ENCODE results near the gene ATP6V0C. TPM values are rescaled to one million over a fixed set of nuclear protein-coding genes. Genes with fewer than 3 reads are reported as not detected.

Gene ATP6V0C
- total and polyA plus RNA-seq, 2 of the 13 experiments (the other 11 are each of a cell fraction or from before 2014, with no cell fraction given): 10.4 to 20.1 TPM

DNA sequence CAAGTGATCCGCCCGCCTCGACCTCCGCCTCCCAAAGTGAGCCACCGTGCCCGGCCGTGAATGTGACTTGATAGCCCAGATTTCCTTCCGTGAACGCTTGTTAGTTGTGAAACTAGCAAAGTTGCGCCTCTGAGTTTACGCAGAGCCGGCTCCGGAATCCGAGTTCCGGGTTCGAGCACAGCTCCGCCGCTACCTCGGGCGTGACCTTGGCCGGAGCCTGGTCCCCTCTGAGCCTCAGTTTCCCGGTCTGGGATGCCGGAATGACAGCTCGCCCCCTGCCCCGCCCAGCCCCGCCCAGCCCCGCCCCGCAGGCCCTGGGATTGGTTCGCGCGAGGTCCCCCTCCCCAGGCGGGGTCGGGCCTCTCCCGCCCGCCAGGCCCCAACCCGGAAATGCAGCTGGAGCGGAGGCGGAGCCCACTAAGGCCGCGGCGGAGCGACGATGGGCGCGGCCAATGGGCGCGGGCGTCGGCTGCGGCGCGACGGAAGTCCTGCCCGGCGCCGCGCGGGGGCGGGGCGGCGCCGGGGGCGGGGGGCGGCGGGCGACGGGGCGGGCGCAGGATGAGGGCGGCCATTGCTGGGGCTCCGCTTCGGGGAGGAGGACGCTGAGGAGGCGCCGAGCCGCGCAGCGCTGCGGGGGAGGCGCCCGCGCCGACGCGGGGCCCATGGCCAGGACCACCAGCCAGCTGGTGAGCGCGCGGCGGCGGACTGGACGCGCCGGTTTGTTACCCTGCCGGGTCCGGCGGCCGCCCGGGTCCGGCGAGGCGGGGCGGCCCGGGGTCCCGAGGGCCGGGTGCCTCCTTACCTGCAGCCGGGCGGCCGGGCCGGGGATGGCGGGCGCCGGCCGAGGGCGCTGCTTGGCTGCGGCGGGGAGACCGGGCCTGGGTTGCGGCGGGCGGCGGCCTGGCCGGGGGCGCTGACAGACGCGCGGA lies 24.0 kb downstream of the ATP6V0C start, which contains the start of gene PDPK1 (continued):
- TF ChIP-seq SOX13 (IDR thresholded peaks at IDR 0.05): no peak
- no peak for TF ChIP-seq SOX13 (CRISPR knock-in tag; conservative IDR thresholded peaks at IDR 0.05 in 1 of 2, IDR thresholded peaks at IDR 0.05 in 1 of 2)
- no peak for TF ChIP-seq BHLHE40 (IDR thresholded peaks at IDR 0.05; ENCODE audit: low read length)
- TF ChIP-seq SP4 (CRISPR knock-in tag; IDR thresholded peaks at IDR 0.05): peak; percentile 88
- no peak for TF ChIP-seq ZNF354B (CRISPR knock-in tag; IDR thresholded peaks at IDR 0.05)
- TF ChIP-seq MAFF (IDR thresholded peaks at IDR 0.05; ENCODE audit: low read depth, low read length): no peak
- TF ChIP-seq, protein P1, sequence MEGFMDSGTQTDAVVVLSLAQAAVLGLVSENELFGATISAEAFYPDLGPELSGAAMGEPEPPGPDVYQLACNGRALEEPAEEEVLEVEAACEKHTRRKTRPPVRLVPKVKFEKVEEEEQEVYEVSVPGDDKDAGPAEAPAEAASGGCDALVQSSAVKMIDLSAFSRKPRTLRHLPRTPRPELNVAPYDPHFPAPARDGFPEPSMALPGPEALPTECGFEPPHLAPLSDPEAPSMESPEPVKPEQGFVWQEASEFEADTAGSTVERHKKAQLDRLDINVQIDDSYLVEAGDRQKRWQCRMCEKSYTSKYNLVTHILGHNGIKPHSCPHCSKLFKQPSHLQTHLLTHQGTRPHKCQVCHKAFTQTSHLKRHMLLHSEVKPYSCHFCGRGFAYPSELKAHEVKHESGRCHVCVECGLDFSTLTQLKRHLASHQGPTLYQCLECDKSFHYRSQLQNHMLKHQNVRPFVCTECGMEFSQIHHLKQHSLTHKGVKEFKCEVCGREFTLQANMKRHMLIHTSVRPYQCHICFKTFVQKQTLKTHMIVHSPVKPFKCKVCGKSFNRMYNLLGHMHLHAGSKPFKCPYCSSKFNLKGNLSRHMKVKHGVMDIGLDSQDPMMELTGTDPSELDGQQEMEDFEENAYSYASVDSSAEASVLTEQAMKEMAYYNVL (CRISPR knock-in tag; IDR thresholded peaks at IDR 0.05; ENCODE audit: borderline replicate concordance): no peak
- TF ChIP-seq ZNF780A (CRISPR knock-in tag; IDR thresholded peaks at IDR 0.05): no peak
- TF ChIP-seq ZEB1 (IDR thresholded peaks at IDR 0.05; ENCODE audit: insufficient replicate concordance, low read depth): no peak
- TF ChIP-seq THAP11 (CRISPR knock-in tag; IDR thresholded peaks at IDR 0.05): peak; percentile 72
- TF ChIP-seq, protein P2, sequence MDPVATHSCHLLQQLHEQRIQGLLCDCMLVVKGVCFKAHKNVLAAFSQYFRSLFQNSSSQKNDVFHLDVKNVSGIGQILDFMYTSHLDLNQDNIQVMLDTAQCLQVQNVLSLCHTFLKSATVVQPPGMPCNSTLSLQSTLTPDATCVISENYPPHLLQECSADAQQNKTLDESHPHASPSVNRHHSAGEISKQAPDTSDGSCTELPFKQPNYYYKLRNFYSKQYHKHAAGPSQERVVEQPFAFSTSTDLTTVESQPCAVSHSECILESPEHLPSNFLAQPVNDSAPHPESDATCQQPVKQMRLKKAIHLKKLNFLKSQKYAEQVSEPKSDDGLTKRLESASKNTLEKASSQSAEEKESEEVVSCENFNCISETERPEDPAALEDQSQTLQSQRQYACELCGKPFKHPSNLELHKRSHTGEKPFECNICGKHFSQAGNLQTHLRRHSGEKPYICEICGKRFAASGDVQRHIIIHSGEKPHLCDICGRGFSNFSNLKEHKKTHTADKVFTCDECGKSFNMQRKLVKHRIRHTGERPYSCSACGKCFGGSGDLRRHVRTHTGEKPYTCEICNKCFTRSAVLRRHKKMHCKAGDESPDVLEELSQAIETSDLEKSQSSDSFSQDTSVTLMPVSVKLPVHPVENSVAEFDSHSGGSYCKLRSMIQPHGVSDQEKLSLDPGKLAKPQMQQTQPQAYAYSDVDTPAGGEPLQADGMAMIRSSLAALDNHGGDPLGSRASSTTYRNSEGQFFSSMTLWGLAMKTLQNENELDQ (CRISPR knock-in tag; IDR thresholded peaks at IDR 0.05; ENCODE audit: borderline replicate concordance): no peak
- TF ChIP-seq EZH2 (conservative IDR thresholded peaks at IDR 0.05; ENCODE audit: low read depth, low read length): no peak
- no peak for TF ChIP-seq ADNP (CRISPR knock-in tag; IDR thresholded peaks at IDR 0.05)
- TF ChIP-seq U2AF2 (IDR thresholded peaks at IDR 0.05; ENCODE audit: low read depth, low read length): no peak
- peak; percentile 33; the same call in 1 of the 2 replicates for TF ChIP-seq ZFY (CRISPR knock-in tag; IDR thresholded peaks at IDR 0.05)
- TF ChIP-seq, protein P3, sequence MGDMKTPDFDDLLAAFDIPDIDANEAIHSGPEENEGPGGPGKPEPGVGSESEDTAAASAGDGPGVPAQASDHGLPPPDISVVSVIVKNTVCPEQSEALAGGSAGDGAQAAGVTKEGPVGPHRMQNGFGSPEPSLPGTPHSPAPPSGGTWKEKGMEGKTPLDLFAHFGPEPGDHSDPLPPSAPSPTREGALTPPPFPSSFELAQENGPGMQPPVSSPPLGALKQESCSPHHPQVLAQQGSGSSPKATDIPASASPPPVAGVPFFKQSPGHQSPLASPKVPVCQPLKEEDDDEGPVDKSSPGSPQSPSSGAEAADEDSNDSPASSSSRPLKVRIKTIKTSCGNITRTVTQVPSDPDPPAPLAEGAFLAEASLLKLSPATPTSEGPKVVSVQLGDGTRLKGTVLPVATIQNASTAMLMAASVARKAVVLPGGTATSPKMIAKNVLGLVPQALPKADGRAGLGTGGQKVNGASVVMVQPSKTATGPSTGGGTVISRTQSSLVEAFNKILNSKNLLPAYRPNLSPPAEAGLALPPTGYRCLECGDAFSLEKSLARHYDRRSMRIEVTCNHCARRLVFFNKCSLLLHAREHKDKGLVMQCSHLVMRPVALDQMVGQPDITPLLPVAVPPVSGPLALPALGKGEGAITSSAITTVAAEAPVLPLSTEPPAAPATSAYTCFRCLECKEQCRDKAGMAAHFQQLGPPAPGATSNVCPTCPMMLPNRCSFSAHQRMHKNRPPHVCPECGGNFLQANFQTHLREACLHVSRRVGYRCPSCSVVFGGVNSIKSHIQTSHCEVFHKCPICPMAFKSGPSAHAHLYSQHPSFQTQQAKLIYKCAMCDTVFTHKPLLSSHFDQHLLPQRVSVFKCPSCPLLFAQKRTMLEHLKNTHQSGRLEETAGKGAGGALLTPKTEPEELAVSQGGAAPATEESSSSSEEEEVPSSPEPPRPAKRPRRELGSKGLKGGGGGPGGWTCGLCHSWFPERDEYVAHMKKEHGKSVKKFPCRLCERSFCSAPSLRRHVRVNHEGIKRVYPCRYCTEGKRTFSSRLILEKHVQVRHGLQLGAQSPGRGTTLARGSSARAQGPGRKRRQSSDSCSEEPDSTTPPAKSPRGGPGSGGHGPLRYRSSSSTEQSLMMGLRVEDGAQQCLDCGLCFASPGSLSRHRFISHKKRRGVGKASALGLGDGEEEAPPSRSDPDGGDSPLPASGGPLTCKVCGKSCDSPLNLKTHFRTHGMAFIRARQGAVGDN (CRISPR knock-in tag; IDR thresholded peaks at IDR 0.05): peak; percentile 40; the same call in 1 of the 2 replicates
- TF ChIP-seq SPEN (CRISPR knock-in tag; IDR thresholded peaks at IDR 0.05; ENCODE audit: low read depth): peak; percentile 42; the same call in 1 of the 2 replicates
- no peak for TF ChIP-seq ZNF138 (CRISPR knock-in tag; IDR thresholded peaks at IDR 0.05; ENCODE audit: low read depth)
- TF ChIP-seq U2AF1 (optimal IDR thresholded peaks at IDR 0.05; ENCODE audit: low read depth, low read length): no peak
- TF ChIP-seq, protein P4, sequence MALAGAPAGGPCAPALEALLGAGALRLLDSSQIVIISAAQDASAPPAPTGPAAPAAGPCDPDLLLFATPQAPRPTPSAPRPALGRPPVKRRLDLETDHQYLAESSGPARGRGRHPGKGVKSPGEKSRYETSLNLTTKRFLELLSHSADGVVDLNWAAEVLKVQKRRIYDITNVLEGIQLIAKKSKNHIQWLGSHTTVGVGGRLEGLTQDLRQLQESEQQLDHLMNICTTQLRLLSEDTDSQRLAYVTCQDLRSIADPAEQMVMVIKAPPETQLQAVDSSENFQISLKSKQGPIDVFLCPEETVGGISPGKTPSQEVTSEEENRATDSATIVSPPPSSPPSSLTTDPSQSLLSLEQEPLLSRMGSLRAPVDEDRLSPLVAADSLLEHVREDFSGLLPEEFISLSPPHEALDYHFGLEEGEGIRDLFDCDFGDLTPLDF (CRISPR knock-in tag; IDR thresholded peaks at IDR 0.05): no peak
